HEK293 (cell line): ENCODE results near the gene ZNF438.

ENCODE experiments used
- CTCF ChIA-PET: fragments of 350-600 bp; formaldehyde crosslinking; extraction: SDS; loops from one replicate; lab custom pipeline; 2021; ENCODE audit warnings: antibody characterized with exemption; lab: Yijun Ruan, JAX
- POLR2A ChIA-PET: fragments of 300-600 bp; formaldehyde crosslinking; extraction: SDS; loops from one replicate; lab custom pipeline; 2020; ENCODE audit warnings: antibody characterized with exemption, inconsistent platforms; lab: Yijun Ruan, JAX
- H3K27ac ChIP-seq: fragments of 200-500 bp; sonication (Bioruptor generic); 2 replicates; pipeline ENCODE4 v1.5.1; 2014; ENCODE audit warnings: low read depth, low read length, control low read depth, inconsistent platforms; ENCODE audit errors: extremely low read depth
- H3K36me3 ChIP-seq, 2 experiments: fragments of 200-500 bp in 1 of 2; sonication (Bioruptor generic) in 1 of 2; 1 replicate in 1 of 2; 2 replicates in 1 of 2; pipeline ENCODE4 v1.5.1; 2014 to 2017; ENCODE audit warnings: inconsistent platforms in 2 of 2, low read length in 2 of 2; ENCODE audit not compliant: control insufficient read depth in 2 of 2, insufficient read depth in 1 of 2
- H3K4me1 ChIP-seq: fragments of 200-500 bp; sonication (Bioruptor generic); 2 replicates; pipeline ENCODE4 v1.5.1; 2014; ENCODE audit warnings: mild to moderate bottlenecking, low read length, inconsistent platforms; ENCODE audit not compliant: control insufficient read depth, insufficient read depth
- H3K4me3 ChIP-seq: 2 replicates; pipeline ENCODE4 v1.5.1; 2011; ENCODE audit warnings: low read depth, mild to moderate bottlenecking, control low read depth, low read length, moderate library complexity
- H3K9me3 ChIP-seq: fragments of 200-500 bp; sonication (Bioruptor generic); 2 replicates; pipeline ENCODE4 v1.5.1; 2014; ENCODE audit warnings: low read depth, low read length, inconsistent platforms; ENCODE audit not compliant: control insufficient read depth, insufficient read depth
- EGR2 ChIP-seq: fragments of 450-650 bp; formaldehyde crosslinking; IDR thresholded peaks from 2 replicates; pipeline ENCODE4 v1.5.1; 2016; ENCODE audit warnings: low read depth, missing biosample characterization, missing genetic modification characterization
- GLIS1 ChIP-seq: fragments of 450-650 bp; formaldehyde crosslinking; IDR thresholded peaks from 2 replicates; pipeline ENCODE4 v1.5.1; 2016; ENCODE audit warnings: missing biosample characterization, missing genetic modification characterization
- GLIS2 ChIP-seq: fragments of 450-650 bp; formaldehyde crosslinking; IDR thresholded peaks from 2 replicates; pipeline ENCODE4 v1.5.1; 2016; ENCODE audit warnings: missing biosample characterization, missing genetic modification characterization
- IKZF3 ChIP-seq: fragments of 450-650 bp; IDR thresholded peaks from 2 replicates; pipeline ENCODE4 v1.5.0; 2018; ENCODE audit warnings: missing biosample characterization, mild to moderate bottlenecking, missing genetic modification characterization, moderate library complexity
- ZBTB49 ChIP-seq: fragments of 450-650 bp; formaldehyde crosslinking; IDR thresholded peaks from 2 replicates; pipeline ENCODE4 v1.5.1; 2016; ENCODE audit warnings: missing biosample characterization, missing genetic modification characterization, low read depth
- ZFP41 ChIP-seq: fragments of 450-650 bp; formaldehyde crosslinking; IDR thresholded peaks from 2 replicates; pipeline ENCODE4 v1.5.1; 2016; ENCODE audit warnings: missing biosample characterization, missing genetic modification characterization, borderline replicate concordance
- ZNF292 ChIP-seq: fragments of 450-650 bp; formaldehyde crosslinking; IDR thresholded peaks from 2 replicates; pipeline ENCODE4 v1.5.1; 2016; ENCODE audit warnings: low read depth, missing biosample characterization, missing genetic modification characterization, borderline replicate concordance
- ZNF394 ChIP-seq: fragments of 450-650 bp; formaldehyde crosslinking; IDR thresholded peaks from 2 replicates; pipeline ENCODE4 v1.5.1; 2016; ENCODE audit warnings: missing biosample characterization, missing genetic modification characterization, mild to moderate bottlenecking, moderate library complexity, borderline replicate concordance
- ZNF398 ChIP-seq: fragments of 450-650 bp; formaldehyde crosslinking; IDR thresholded peaks from 2 replicates; pipeline ENCODE4 v1.5.1; 2017; ENCODE audit warnings: missing biosample characterization, missing genetic modification characterization
- ZNF416 ChIP-seq: fragments of 450-650 bp; formaldehyde crosslinking; IDR thresholded peaks from 2 replicates; pipeline ENCODE4 v1.5.1; 2016; ENCODE audit warnings: missing biosample characterization, missing genetic modification characterization
- ZNF488 ChIP-seq: fragments of 450-650 bp; formaldehyde crosslinking; IDR thresholded peaks from 2 replicates; pipeline ENCODE4 v1.5.1; 2016; ENCODE audit warnings: missing biosample characterization, missing genetic modification characterization
- ZNF514 ChIP-seq: fragments of 450-650 bp; formaldehyde crosslinking; IDR thresholded peaks from 2 replicates; pipeline ENCODE4 v1.5.1; 2016; ENCODE audit warnings: missing biosample characterization, missing genetic modification characterization
- ZNF571 ChIP-seq: fragments of 450-650 bp; formaldehyde crosslinking; IDR thresholded peaks from 2 replicates; pipeline ENCODE4 v1.5.0; 2017; ENCODE audit warnings: missing biosample characterization, missing genetic modification characterization
- ZNF621 ChIP-seq: fragments of 450-650 bp; formaldehyde crosslinking; IDR thresholded peaks from 2 replicates; pipeline ENCODE4 v1.5.1; 2017; ENCODE audit warnings: missing biosample characterization, missing genetic modification characterization
- ZNF664 ChIP-seq: fragments of 450-650 bp; formaldehyde crosslinking; IDR thresholded peaks from 2 replicates; pipeline ENCODE4 v1.5.1; 2016; ENCODE audit warnings: missing biosample characterization, missing genetic modification characterization
- ZNF670 ChIP-seq: fragments of 450-650 bp; formaldehyde crosslinking; IDR thresholded peaks from 2 replicates; pipeline ENCODE4 v1.5.1; 2016; ENCODE audit warnings: missing biosample characterization, missing genetic modification characterization, low read depth
- ZNF837 ChIP-seq: fragments of 450-650 bp; formaldehyde crosslinking; IDR thresholded peaks from 2 replicates; pipeline ENCODE4 v1.5.1; 2016; ENCODE audit warnings: missing biosample characterization, missing genetic modification characterization
- ZNF843 ChIP-seq: fragments of 450-650 bp; formaldehyde crosslinking; IDR thresholded peaks from 2 replicates; pipeline ENCODE4 v1.5.1; 2016; ENCODE audit warnings: missing biosample characterization, missing genetic modification characterization
- TF ChIP-seq, protein P1 (sequence below): fragments of 450-650 bp; formaldehyde crosslinking; IDR thresholded peaks from 2 replicates; pipeline ENCODE4 v1.5.1; 2016; ENCODE audit warnings: missing biosample characterization, missing genetic modification characterization
- TF ChIP-seq, protein P2 (sequence below): fragments of 450-650 bp; formaldehyde crosslinking; IDR thresholded peaks from 2 replicates; pipeline ENCODE4 v1.5.1; 2016; ENCODE audit warnings: missing biosample characterization, missing genetic modification characterization

Gene ZNF438

DNA sequence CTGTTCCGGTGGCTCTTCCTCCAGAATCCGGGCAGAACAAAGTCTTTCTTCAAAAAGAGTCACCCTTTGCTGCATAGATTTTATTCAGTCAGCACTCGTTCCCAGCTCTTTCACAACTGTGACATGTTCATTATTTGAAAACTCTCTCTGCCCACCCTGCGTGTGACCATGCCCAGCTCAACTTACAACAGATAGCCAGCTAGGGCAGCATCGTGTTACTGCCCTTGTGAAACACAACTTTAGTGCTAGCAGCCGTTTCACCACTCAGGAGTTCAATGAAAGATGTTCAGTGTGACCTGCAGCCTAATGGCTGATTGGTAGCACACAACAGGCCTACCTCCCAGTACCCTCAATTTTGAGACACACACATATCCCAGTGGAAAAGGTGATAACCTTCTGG, 57.9 kb downstream of the ZNF438 start:
- ChIA-PET POLR2A (no interaction called here), CTCF (interaction anchor here (0.7 kb wide), 1 partner anchor 191 kb away, joined by 3 read pairs; no protein-coding TSS in a partner anchor)
- Histone ChIP-seq H3K4me3 (no peak overlapping the region), H3K4me1 (no peaks in the 10 kb centered on the region), H3K9me3 (no peaks in the 10 kb centered on the region), H3K36me3 (no peaks in the 10 kb centered on the region), H3K27ac (no peak overlapping the region)
- TF ChIP-seq ZNF664 (tag by site-specific recombination): no peak
- no peak for TF ChIP-seq ZNF670 (tag by site-specific recombination)
- no peak for TF ChIP-seq ZNF292 (tag by site-specific recombination)
- no peak for TF ChIP-seq IKZF3 (tag by site-specific recombination)
- no peak for TF ChIP-seq ZNF571 (tag by site-specific recombination)
- TF ChIP-seq ZNF621 (tag by site-specific recombination): no peak
- no peak for TF ChIP-seq ZNF843 (tag by site-specific recombination)
- TF ChIP-seq ZBTB49 (tag by site-specific recombination): no peak
- no peak for TF ChIP-seq ZNF394
- TF ChIP-seq GLIS2 (tag by site-specific recombination): no peak
- TF ChIP-seq, protein P1, sequence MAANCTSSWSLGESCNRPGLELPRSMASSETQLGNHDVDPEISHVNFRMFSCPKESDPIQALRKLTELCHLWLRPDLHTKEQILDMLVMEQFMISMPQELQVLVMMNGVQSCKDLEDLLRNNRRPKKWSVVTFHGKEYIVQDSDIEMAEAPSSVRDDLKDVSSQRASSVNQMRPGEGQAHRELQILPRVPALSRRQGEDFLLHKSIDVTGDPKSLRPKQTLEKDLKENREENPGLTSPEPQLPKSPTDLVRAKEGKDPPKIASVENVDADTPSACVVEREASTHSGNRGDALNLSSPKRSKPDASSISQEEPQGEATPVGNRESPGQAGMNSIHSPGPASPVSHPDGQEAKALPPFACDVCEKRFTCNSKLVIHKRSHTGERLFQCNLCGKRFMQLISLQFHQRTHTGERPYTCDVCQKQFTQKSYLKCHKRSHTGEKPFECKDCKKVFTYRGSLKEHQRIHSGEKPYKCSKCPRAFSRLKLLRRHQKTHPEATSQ: no peak
- TF ChIP-seq ZNF488 (tag by site-specific recombination): no peak
- TF ChIP-seq ZNF416 (tag by site-specific recombination): no peak
- TF ChIP-seq ZFP41 (tag by site-specific recombination): no peak
- TF ChIP-seq GLIS1 (tag by site-specific recombination): no peak
- no peak for TF ChIP-seq ZNF398 (tag by site-specific recombination)
- TF ChIP-seq, protein P2, sequence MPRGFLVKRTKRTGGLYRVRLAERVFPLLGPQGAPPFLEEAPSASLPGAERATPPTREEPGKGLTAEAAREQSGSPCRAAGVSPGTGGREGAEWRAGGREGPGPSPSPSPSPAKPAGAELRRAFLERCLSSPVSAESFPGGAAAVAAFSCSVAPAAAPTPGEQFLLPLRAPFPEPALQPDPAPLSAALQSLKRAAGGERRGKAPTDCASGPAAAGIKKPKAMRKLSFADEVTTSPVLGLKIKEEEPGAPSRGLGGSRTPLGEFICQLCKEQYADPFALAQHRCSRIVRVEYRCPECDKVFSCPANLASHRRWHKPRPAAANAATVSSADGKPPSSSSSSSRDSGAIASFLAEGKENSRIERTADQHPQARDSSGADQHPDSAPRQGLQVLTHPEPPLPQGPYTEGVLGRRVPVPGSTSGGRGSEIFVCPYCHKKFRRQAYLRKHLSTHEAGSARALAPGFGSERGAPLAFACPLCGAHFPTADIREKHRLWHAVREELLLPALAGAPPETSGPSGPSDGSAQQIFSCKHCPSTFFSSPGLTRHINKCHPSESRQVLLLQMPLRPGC (tag by site-specific recombination): no peak
- no peak for TF ChIP-seq EGR2 (tag by site-specific recombination)
- no peak for TF ChIP-seq ZNF514
- TF ChIP-seq ZNF837 (tag by site-specific recombination): no peak
